Liver (tissue), 9 donors: ENCODE results near the gene SETD5. TPM values are rescaled to one million over a fixed set of nuclear protein-coding genes. Genes with fewer than 3 reads are reported as not detected.

Experiments
- DNase-seq: peaks from one replicate; pipeline ENCODE4 v3.0.0-alpha.2; 2017; ENCODE audit warnings: low spot score
- H3K27ac ChIP-seq, 2 donors: one replicate each; pipeline ENCODE4 v1.7.0; 2013; ENCODE audit warnings: inconsistent platforms in 2 of 2, low read length in 2 of 2, control low read depth in 1 of 2, low read depth in 1 of 2, mild to moderate bottlenecking in 1 of 2
- H3K27me3 ChIP-seq, 4 donors: one replicate each; pipeline versions ENCODE4 v1.6.1 to v1.7.0; 2013; ENCODE audit warnings: low read length in 3 of 4, inconsistent platforms in 1 of 4, mild to moderate bottlenecking in 1 of 4, moderate library complexity in 1 of 4; ENCODE audit not compliant: control insufficient read depth in 4 of 4, insufficient read depth in 4 of 4
- H3K36me3 ChIP-seq, 4 donors: one replicate each; pipeline versions ENCODE4 v1.6.1 to v1.7.0; 2013; ENCODE audit warnings: low read length in 3 of 4, mild to moderate bottlenecking in 3 of 4, low read depth in 1 of 4, moderate library complexity in 1 of 4; ENCODE audit not compliant: control insufficient read depth in 4 of 4, insufficient read depth in 3 of 4
- H3K4me1 ChIP-seq, 4 donors: one replicate each; pipeline versions ENCODE4 v1.6.1 to v1.7.0; 2013; ENCODE audit warnings: low read length in 3 of 4, mild to moderate bottlenecking in 3 of 4, moderate library complexity in 1 of 4; ENCODE audit not compliant: control insufficient read depth in 4 of 4, insufficient read depth in 4 of 4
- H3K4me3 ChIP-seq, 3 donors: one replicate each; pipeline versions ENCODE4 v1.6.1 to v1.7.0; 2013; ENCODE audit warnings: low read length in 3 of 3, control low read depth in 1 of 3, low read depth in 1 of 3, mild to moderate bottlenecking in 1 of 3
- H3K9ac ChIP-seq, 2 donors: one replicate each; pipeline ENCODE4 v1.7.0; 2013; ENCODE audit warnings: low read length in 2 of 2, mild to moderate bottlenecking in 2 of 2, moderate library complexity in 2 of 2, control low read depth in 1 of 2, low read depth in 1 of 2
- H3K9me3 ChIP-seq, 4 donors: one replicate each; pipeline versions ENCODE4 v1.6.1 to v1.7.0; 2013; ENCODE audit warnings: low read length in 3 of 4; ENCODE audit not compliant: control insufficient read depth in 4 of 4
- CTCF ChIP-seq: fragments of 150-350 bp; IDR thresholded peaks from 2 replicates; pipeline ENCODE4 v1.5.1; 2017; ENCODE audit warnings: improper control_type of control experiment, low read depth, low read length; ENCODE audit not compliant: missing input control
- FOXA2 ChIP-seq: IDR thresholded peaks from 2 replicates; pipeline ENCODE4 v1.6.1; 2016; ENCODE audit warnings: antibody characterized with exemption
- GABPA ChIP-seq, 2 donors: IDR thresholded peaks in 1 of 2; conservative IDR thresholded peaks in 1 of 2; 2 replicates each; pipeline ENCODE4 v1.6.1; 2016; ENCODE audit warnings: antibody characterized with exemption in 2 of 2, mild to moderate bottlenecking in 1 of 2, moderate library complexity in 1 of 2
- HNF4A ChIP-seq, 2 donors: conservative IDR thresholded peaks; 2 replicates each; pipeline ENCODE4 v1.6.1; 2016; ENCODE audit warnings: antibody characterized with exemption in 2 of 2, mild to moderate bottlenecking in 2 of 2
- JUND ChIP-seq, 2 donors: IDR thresholded peaks; 2 replicates each; pipeline ENCODE4 v1.6.1; 2016; ENCODE audit warnings: antibody characterized with exemption in 2 of 2
- MAX ChIP-seq: IDR thresholded peaks from 2 replicates; pipeline ENCODE4 v1.6.1; 2016; ENCODE audit warnings: antibody characterized with exemption
- RAD21 ChIP-seq, 2 donors: IDR thresholded peaks; 2 replicates each; pipeline ENCODE4 v1.6.1; 2016; ENCODE audit warnings: antibody characterized with exemption in 2 of 2, mild to moderate bottlenecking in 2 of 2
- RXRA ChIP-seq, 2 donors: IDR thresholded peaks; 2 replicates each; pipeline ENCODE4 v1.6.1; 2017 to 2018; ENCODE audit warnings: antibody characterized with exemption in 2 of 2, mild to moderate bottlenecking in 1 of 2
- SP1 ChIP-seq: IDR thresholded peaks from 2 replicates; pipeline ENCODE4 v1.6.1; 2018; ENCODE audit warnings: antibody characterized with exemption, mild to moderate bottlenecking
- TAF1 ChIP-seq: conservative IDR thresholded peaks from 2 replicates; pipeline ENCODE4 v1.6.1; 2016; ENCODE audit warnings: antibody characterized with exemption, mild to moderate bottlenecking
- YY1 ChIP-seq: IDR thresholded peaks from 2 replicates; pipeline ENCODE4 v1.6.1; 2016; ENCODE audit warnings: antibody characterized with exemption, mild to moderate bottlenecking
- WGBS: extraction: QIAGEN DNeasy Blood & Tissue Kit; methylation state at CpG from one replicate; pipeline ENCODE4 v1.1.7; 2013; 5-methylcytosine and 5-hydroxymethylcytosine counted together
- polyA plus RNA-seq, 2 donors: library from polyadenylated mRNA; stranded (reverse) in 1 of 2; unstranded in 1 of 2; fragments of 200-250 nt in 1 of 2; fragments of >200 nt in 1 of 2; fragmentation: Nextera tagmentation in 1 of 2; extraction: Ambion mirVana in 1 of 2; gene quantifications; one replicate each; pipeline versions ENCODE4 v1.2.1 to v1.2.3, GENCODE V29; 2013 to 2015
- total RNA-seq, 2 donors: library from RNA; depleted of rRNA; stranded (reverse); fragments of >200 nt; gene quantifications; one replicate each; pipeline ENCODE4 v1.2.3, GENCODE V29; 2014
- TF ChIP-seq, protein P1 (sequence below): IDR thresholded peaks from 2 replicates; pipeline ENCODE4 v1.6.1; 2016; ENCODE audit warnings: antibody characterized with exemption
- TF ChIP-seq, protein P2 (sequence below): IDR thresholded peaks from 2 replicates; pipeline ENCODE4 v1.6.1; 2016; ENCODE audit warnings: antibody characterized with exemption, mild to moderate bottlenecking
- donor health status: healthy.
- donor health status: healthy.
- donor health status: healthy.
- donor health status: healthy.
- donor health status: healthy.

The SETD5 gene
- 10 to 100 TPM; 20.6 to 76.6 TPM for total RNA-seq
- 10 to 100 TPM; 17.9 to 28.0 TPM for polyA plus RNA-seq

GRCh38 chr3:9397332-9397905 is at the start of gene SETD5:
TSS of gene SETD5 (plus strand) at chr3:9397615. CDS start at chr3:9428939, 31,324 bp downstream.
- Histone ChIP-seq H3K36me3 (peaks cover 2 to 11% (median 7%) of the 10 kb centered on the region in 4 donors), H3K9me3 (no peaks in the 10 kb centered on the region), H3K4me3 (peak within 1 kb of the TSS; percentile 68 to 96 (median 87)), H3K9ac (peak within 1 kb of the TSS; percentile 85 to 93), H3K27ac (peak within 1 kb of the TSS; percentile 96 to 98), H3K4me1 (peaks cover 2 to 53% (median 48%) of the 10 kb centered on the region in 4 donors), H3K27me3 (no peaks in the 10 kb centered on the region)
- no peak for TF ChIP-seq MAX
- TF ChIP-seq HNF4A (conservative IDR thresholded peaks at IDR 0.05), result no peak
- TF ChIP-seq, protein P1, sequence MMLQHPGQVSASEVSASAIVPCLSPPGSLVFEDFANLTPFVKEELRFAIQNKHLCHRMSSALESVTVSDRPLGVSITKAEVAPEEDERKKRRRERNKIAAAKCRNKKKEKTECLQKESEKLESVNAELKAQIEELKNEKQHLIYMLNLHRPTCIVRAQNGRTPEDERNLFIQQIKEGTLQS, result no peak
- peak; percentile 96 for TF ChIP-seq TAF1
- TF ChIP-seq JUND (IDR thresholded peaks at IDR 0.05), result no peak
- no peak for TF ChIP-seq SP1
- TF ChIP-seq RXRA (IDR thresholded peaks at IDR 0.05), result no peak
- TF ChIP-seq YY1, result peak; percentile 19
- no peak for TF ChIP-seq GABPA (IDR thresholded peaks at IDR 0.05 in 1 of 2, conservative IDR thresholded peaks at IDR 0.05 in 1 of 2)
- TF ChIP-seq, protein P2, sequence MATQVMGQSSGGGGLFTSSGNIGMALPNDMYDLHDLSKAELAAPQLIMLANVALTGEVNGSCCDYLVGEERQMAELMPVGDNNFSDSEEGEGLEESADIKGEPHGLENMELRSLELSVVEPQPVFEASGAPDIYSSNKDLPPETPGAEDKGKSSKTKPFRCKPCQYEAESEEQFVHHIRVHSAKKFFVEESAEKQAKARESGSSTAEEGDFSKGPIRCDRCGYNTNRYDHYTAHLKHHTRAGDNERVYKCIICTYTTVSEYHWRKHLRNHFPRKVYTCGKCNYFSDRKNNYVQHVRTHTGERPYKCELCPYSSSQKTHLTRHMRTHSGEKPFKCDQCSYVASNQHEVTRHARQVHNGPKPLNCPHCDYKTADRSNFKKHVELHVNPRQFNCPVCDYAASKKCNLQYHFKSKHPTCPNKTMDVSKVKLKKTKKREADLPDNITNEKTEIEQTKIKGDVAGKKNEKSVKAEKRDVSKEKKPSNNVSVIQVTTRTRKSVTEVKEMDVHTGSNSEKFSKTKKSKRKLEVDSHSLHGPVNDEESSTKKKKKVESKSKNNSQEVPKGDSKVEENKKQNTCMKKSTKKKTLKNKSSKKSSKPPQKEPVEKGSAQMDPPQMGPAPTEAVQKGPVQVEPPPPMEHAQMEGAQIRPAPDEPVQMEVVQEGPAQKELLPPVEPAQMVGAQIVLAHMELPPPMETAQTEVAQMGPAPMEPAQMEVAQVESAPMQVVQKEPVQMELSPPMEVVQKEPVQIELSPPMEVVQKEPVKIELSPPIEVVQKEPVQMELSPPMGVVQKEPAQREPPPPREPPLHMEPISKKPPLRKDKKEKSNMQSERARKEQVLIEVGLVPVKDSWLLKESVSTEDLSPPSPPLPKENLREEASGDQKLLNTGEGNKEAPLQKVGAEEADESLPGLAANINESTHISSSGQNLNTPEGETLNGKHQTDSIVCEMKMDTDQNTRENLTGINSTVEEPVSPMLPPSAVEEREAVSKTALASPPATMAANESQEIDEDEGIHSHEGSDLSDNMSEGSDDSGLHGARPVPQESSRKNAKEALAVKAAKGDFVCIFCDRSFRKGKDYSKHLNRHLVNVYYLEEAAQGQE, result peak; percentile 78
- TF ChIP-seq CTCF, result no peak
- no peak for TF ChIP-seq RAD21 (IDR thresholded peaks at IDR 0.05)
- no peak for TF ChIP-seq FOXA2
- whole genome bisulfite sequencing, result under 1% methylated on average over 57 of the region's 63 CpGs
- peak; percentile 99 for DNase-seq

- 54% methylated on average over 2 of the region's 2 CpGs for WGBS
- TF ChIP-seq, protein P2, result no peak
- TF ChIP-seq JUND (IDR thresholded peaks at IDR 0.05), result no peak
Observed at GRCh38 chr3:9347887-9348286, 49.5 kb upstream of the SETD5 start.

More at GRCh38 chr3:9347887-9348286, 49.5 kb upstream of the SETD5 start:
- Histone ChIP-seq H3K27ac (no peak overlapping the region), H3K4me1 (peaks cover 6 to 13% (median 8%) of the 10 kb centered on the region in 4 donors), H3K36me3 (no peaks in the 10 kb centered on the region), H3K9me3 (no peaks in the 10 kb centered on the region), H3K4me3 (no peak overlapping the region), H3K9ac (no peak overlapping the region), H3K27me3 (no peaks in the 10 kb centered on the region)
- DNase-seq, result no peak
